HCT116 (cell line): ENCODE measurements around the gene ZBTB37. TPM values are rescaled to one million over a fixed set of nuclear protein-coding genes. Genes with fewer than 3 reads are reported as not detected.

Experiments
- ATAC-seq: fragments of 200-7000 bp; cut with Tn5 transposase; 2 replicates; pipeline ENCODE4 v1.9.1; 2020; ENCODE audit warnings: mild to moderate bottlenecking, moderate library complexity
- BruUV-seq: library from RNA; stranded (reverse); fragments of 400-500 nt; replicated peaks from 2 replicates; lab custom pipeline; 2021; lab: Mats Ljungman, UMichigan
- CTCF ChIA-PET: fragments of 300-600 bp; sonication (Branson Sonifier 250); formaldehyde crosslinking; loops from one replicate; lab custom pipeline; 2021; ENCODE audit warnings: antibody characterized with exemption; lab: Charles Lee
- POLR2A ChIA-PET: fragments of 300-600, 350-600 bp; sonication (Branson Sonifier 250); formaldehyde crosslinking; loops from one replicate; lab custom pipeline; 2021; ENCODE audit warnings: antibody characterized with exemption; lab: Charles Lee
- RAD21 ChIA-PET, 2 experiments: fragments of 300-600 bp; sonication (Branson Sonifier 250); formaldehyde crosslinking; loops; one replicate each; lab custom pipeline; 2023; ENCODE audit warnings: low total read pairs in 2 of 2; ENCODE audit not compliant: uncharacterized antibody in 2 of 2, unreplicated experiment in 2 of 2, low non-redundant PET in 1 of 2; lab: Charles Lee
- DNase-seq: peaks from one replicate; pipeline ENCODE4 v3.0.0-alpha.2; 2010; ENCODE audit warnings: low read depth, low spot score
- H2AFZ ChIP-seq: fragments of 200-600 bp; shearing (Covaris generic), sonication (generic); 2 replicates; pipeline ENCODE4 v1.6.1; 2017; ENCODE audit warnings: low read depth, mixed run types, mixed read lengths, antibody characterized with exemption, low read length; ENCODE audit not compliant: poor library complexity, severe bottlenecking
- H3K27ac ChIP-seq: 2 replicates; pipeline ENCODE4 v1.5.1; 2012; ENCODE audit warnings: low read depth, low read length
- H3K27me3 ChIP-seq: fragments of 200-600 bp; sonication (generic); 2 replicates; pipeline ENCODE4 v1.6.1; 2016; ENCODE audit warnings: mixed run types, low read length, mixed read lengths; ENCODE audit not compliant: insufficient read depth
- H3K36me3 ChIP-seq, 2 experiments: fragments of 200-500 bp in 1 of 2; fragments of 200-600 bp in 1 of 2; sonication (Bioruptor generic) in 1 of 2; sonication (generic) in 1 of 2; 2 replicates each; pipeline versions ENCODE4 v1.5.1 to v1.6.1; 2014 to 2016; ENCODE audit warnings: low read length in 2 of 2, inconsistent platforms in 1 of 2, mixed read lengths in 1 of 2, mixed run types in 1 of 2; ENCODE audit not compliant: insufficient read depth in 2 of 2, control insufficient read depth in 1 of 2
- H3K4me1 ChIP-seq, 2 experiments: fragments of 200-600 bp in 1 of 2; sonication (generic) in 1 of 2; 2 replicates each; pipeline versions ENCODE4 v1.5.1 to v1.6.1; 2012 to 2017; ENCODE audit warnings: low read length in 2 of 2, inconsistent platforms in 1 of 2, mild to moderate bottlenecking in 1 of 2, mixed read lengths in 1 of 2, mixed run types in 1 of 2, moderate library complexity in 1 of 2; ENCODE audit not compliant: insufficient read depth in 2 of 2, control insufficient read depth in 1 of 2
- H3K4me2 ChIP-seq: fragments of 200-600 bp; sonication (generic); 2 replicates; pipeline ENCODE4 v1.6.1; 2017; ENCODE audit warnings: mixed run types, low read length, mixed read lengths
- H3K4me3 ChIP-seq, 2 experiments: fragments of 200-600 bp in 1 of 2; sonication (generic) in 1 of 2; replicated peaks in 1 of 2; 2 replicates each; pipeline ENCODE4 v1.5.1; 2011 to 2016; ENCODE audit warnings: low read length in 2 of 2, control low read depth in 1 of 2, low read depth in 1 of 2, mild to moderate bottlenecking in 1 of 2, mixed read lengths in 1 of 2, mixed run types in 1 of 2
- H3K79me2 ChIP-seq: fragments of 200-600 bp; sonication (generic); 2 replicates; pipeline ENCODE4 v1.6.1; 2017; ENCODE audit warnings: mild to moderate bottlenecking, mixed run types, low read length, moderate library complexity, mixed read lengths; ENCODE audit not compliant: insufficient read depth
- H3K9ac ChIP-seq: fragments of 200-600 bp; sonication (generic); 2 replicates; pipeline ENCODE4 v1.6.1; 2016; ENCODE audit warnings: low read length, mixed read lengths
- H3K9me2 ChIP-seq: fragments of 200-600 bp; sonication (generic), shearing (Covaris generic); 2 replicates; pipeline ENCODE4 v1.6.1; 2017; ENCODE audit warnings: mixed run types, mild to moderate bottlenecking, moderate library complexity; ENCODE audit not compliant: insufficient read depth
- H3K9me3 ChIP-seq, 2 experiments: fragments of 200-500 bp in 1 of 2; fragments of 200-600 bp in 1 of 2; sonication (Bioruptor generic) in 1 of 2; sonication (generic) in 1 of 2; 2 replicates each; pipeline ENCODE4 v1.6.1; 2014 to 2017; ENCODE audit warnings: low read length in 2 of 2, mixed read lengths in 2 of 2, inconsistent platforms in 1 of 2, low read depth in 1 of 2, mild to moderate bottlenecking in 1 of 2, mixed run types in 1 of 2, moderate library complexity in 1 of 2; ENCODE audit not compliant: control insufficient read depth in 1 of 2, insufficient read depth in 1 of 2
- H4K20me1 ChIP-seq: fragments of 200-600 bp; sonication (generic), shearing (Covaris generic); 2 replicates; pipeline ENCODE4 v1.6.1; 2017; ENCODE audit warnings: mixed run types, mild to moderate bottlenecking, moderate library complexity; ENCODE audit not compliant: insufficient read depth
- CBX3 ChIP-seq: IDR thresholded peaks from 2 replicates; pipeline ENCODE4 v1.6.1; 2012; ENCODE audit warnings: low read depth
- EGR1 ChIP-seq: IDR thresholded peaks from 2 replicates; pipeline ENCODE4 v1.6.1; 2012; ENCODE audit warnings: low read depth
- EZH2 ChIP-seq: fragments of 200-600 bp; sonication (generic); IDR thresholded peaks from 2 replicates; pipeline ENCODE4 v1.6.1; 2017; ENCODE audit warnings: antibody characterized with exemption, mixed run types
- EZH2phosphoT487 ChIP-seq: fragments of 200-600 bp; IDR thresholded peaks from 2 replicates; pipeline ENCODE4 v1.6.1; 2018; ENCODE audit warnings: antibody characterized with exemption, borderline replicate concordance
- FOSL1 ChIP-seq: IDR thresholded peaks from 2 replicates; pipeline ENCODE4 v1.6.1; 2012; ENCODE audit warnings: low read depth
- MAX ChIP-seq: IDR thresholded peaks from 2 replicates; pipeline ENCODE4 v1.6.1; 2012
- POLR2AphosphoS5 ChIP-seq: IDR thresholded peaks from 2 replicates; pipeline ENCODE4 v1.6.1; 2011; ENCODE audit warnings: mild to moderate bottlenecking, low read depth, low read length, moderate library complexity
- SIN3A ChIP-seq: IDR thresholded peaks from 2 replicates; pipeline ENCODE4 v1.6.1; 2012; ENCODE audit warnings: low read depth
- SRF ChIP-seq: IDR thresholded peaks from 2 replicates; pipeline ENCODE4 v1.6.1; 2012; ENCODE audit warnings: low read depth
- YY1 ChIP-seq: IDR thresholded peaks from 2 replicates; pipeline ENCODE4 v1.6.1; 2011; ENCODE audit warnings: low read length, low read depth, moderate library complexity, mild to moderate bottlenecking; ENCODE audit not compliant: insufficient replicate concordance; ENCODE audit errors: extremely low read depth
- ZBTB33 ChIP-seq: IDR thresholded peaks from 2 replicates; pipeline ENCODE4 v1.6.1; 2011; ENCODE audit warnings: mild to moderate bottlenecking, low read length, moderate library complexity; ENCODE audit not compliant: insufficient replicate concordance; ENCODE audit errors: extremely low read depth
- intact Hi-C: fragments of 100-400 bp; cut with micrococcal nuclease; formaldehyde crosslinking; loops from 2 replicates; pipeline ENCODE4 v1.10.0; 2022
- total RNA-seq: library from RNA; stranded (reverse); gene quantifications from one replicate; pipeline ENCODE4 v1.2.1, GENCODE V29; 2021; ENCODE audit not compliant: unreplicated experiment
- TF ChIP-seq, protein P1 (sequence below): IDR thresholded peaks from 2 replicates; pipeline ENCODE4 v1.6.1; 2012

ZBTB37 gene
- total RNA-seq, 1 experiment from 2014 or later, result 9.5 TPM

GRCh38 chr1:173937062-173937461, 68.9 kb downstream of the ZBTB37 start:
- no peak overlapping the region for H2AFZ ChIP-seq
- DNase-seq (no peak), ATAC-seq (no peak)
- H3K4me3 ChIP-seq, result no peak overlapping the region
- intact Hi-C loops, result no loop called here
- H3K9me3 ChIP-seq, result no peaks in the 10 kb centered on the region
- H3K27ac ChIP-seq, result no peak overlapping the region
- H4K20me1 ChIP-seq, result no peaks in the 10 kb centered on the region
- RAD21 ChIA-PET, result no interaction called here
- H3K36me3 ChIP-seq, result peaks cover 21 to 29% of the 10 kb centered on the region in 2 experiments; a peak in 3 of 4 replicates
- H3K79me2 ChIP-seq, result no peaks in the 10 kb centered on the region
- TF ChIP-seq EZH2phosphoT487, result no peak
- no peak for TF ChIP-seq CBX3
- TF ChIP-seq SIN3A, result no peak
- TF ChIP-seq FOSL1, result no peak
- no peaks in the 10 kb centered on the region for H3K4me1 ChIP-seq
- H3K27me3 ChIP-seq, result no peaks in the 10 kb centered on the region
- POLR2A ChIA-PET, result no interaction called here
- H3K9ac ChIP-seq, result no peak overlapping the region
- H3K4me2 ChIP-seq, result no peak overlapping the region
- no peaks in the 10 kb centered on the region for H3K9me2 ChIP-seq
- no TSS peak for BruUV-seq
- CTCF ChIA-PET, result interaction anchor here (0.6 kb wide), 1 partner anchor 823 kb away, joined by 3 read pairs; no protein-coding TSS in a partner anchor

DNA sequence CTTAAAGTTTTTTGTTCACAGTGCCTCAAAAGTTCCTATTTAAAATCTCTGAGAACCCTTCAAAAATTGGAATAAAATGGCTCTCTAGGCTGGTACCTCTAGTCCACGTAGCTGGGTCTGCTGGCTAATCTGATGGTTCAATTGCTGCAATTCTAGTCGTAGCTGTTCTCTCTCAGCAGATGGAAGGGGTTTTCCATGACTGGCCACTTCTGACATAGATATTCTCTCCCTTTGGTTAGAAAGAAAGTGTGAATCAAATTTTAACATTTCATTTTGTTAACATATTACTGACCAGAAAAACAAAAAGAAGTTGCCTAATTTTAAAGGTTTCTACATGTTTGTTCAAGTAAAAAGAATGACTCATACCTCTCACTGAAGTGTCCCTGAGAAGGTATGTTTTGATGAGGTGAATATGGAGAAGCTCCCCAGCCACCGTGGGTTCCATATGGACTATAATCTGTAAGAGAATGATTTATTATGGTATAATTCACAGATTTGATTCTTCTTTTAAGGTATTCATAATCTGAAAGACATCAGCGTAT, 78.3 kb downstream of the ZBTB37 start:
- H3K36me3 ChIP-seq, result peaks cover 20 to 49% of the 10 kb centered on the region in 2 experiments; a peak in 3 of 4 replicates
- ChIA-PET RAD21 (no interaction called here), CTCF (no interaction called here), POLR2A (no interaction called here)
- BruUV-seq, result no TSS peak
- H3K4me2 ChIP-seq, result no peak overlapping the region
- H3K27me3 ChIP-seq, result no peaks in the 10 kb centered on the region
- DNase-seq (no peak), ATAC-seq (no peak)
- no peak overlapping the region for H3K9ac ChIP-seq
- H3K9me3 ChIP-seq, result no peaks in the 10 kb centered on the region
- TF ChIP-seq SRF (no peak), ZBTB33 (no peak), EZH2 (no peak), POLR2AphosphoS5 (no peak), YY1 (no peak), CBX3 (no peak), EZH2phosphoT487 (no peak), EGR1 (no peak), MAX (no peak)
- TF ChIP-seq, protein P1, sequence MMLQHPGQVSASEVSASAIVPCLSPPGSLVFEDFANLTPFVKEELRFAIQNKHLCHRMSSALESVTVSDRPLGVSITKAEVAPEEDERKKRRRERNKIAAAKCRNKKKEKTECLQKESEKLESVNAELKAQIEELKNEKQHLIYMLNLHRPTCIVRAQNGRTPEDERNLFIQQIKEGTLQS, result no peak
- no peaks in the 10 kb centered on the region for H4K20me1 ChIP-seq
- H3K4me1 ChIP-seq, result no peaks in the 10 kb centered on the region
- H3K27ac ChIP-seq, result no peak overlapping the region
- no peaks in the 10 kb centered on the region for H3K9me2 ChIP-seq
- no peak overlapping the region for H3K4me3 ChIP-seq
- intact Hi-C loops, result no loop called here
- no peaks in the 10 kb centered on the region for H3K79me2 ChIP-seq
- H2AFZ ChIP-seq, result no peak overlapping the region
